ENCODE results near the gene TIE1.

- TF ChIP-seq EZH2 (IDR thresholded peaks at IDR 0.05; ENCODE audit: insufficient read depth, low read length), result no peak
- TF ChIP-seq, protein P1, sequence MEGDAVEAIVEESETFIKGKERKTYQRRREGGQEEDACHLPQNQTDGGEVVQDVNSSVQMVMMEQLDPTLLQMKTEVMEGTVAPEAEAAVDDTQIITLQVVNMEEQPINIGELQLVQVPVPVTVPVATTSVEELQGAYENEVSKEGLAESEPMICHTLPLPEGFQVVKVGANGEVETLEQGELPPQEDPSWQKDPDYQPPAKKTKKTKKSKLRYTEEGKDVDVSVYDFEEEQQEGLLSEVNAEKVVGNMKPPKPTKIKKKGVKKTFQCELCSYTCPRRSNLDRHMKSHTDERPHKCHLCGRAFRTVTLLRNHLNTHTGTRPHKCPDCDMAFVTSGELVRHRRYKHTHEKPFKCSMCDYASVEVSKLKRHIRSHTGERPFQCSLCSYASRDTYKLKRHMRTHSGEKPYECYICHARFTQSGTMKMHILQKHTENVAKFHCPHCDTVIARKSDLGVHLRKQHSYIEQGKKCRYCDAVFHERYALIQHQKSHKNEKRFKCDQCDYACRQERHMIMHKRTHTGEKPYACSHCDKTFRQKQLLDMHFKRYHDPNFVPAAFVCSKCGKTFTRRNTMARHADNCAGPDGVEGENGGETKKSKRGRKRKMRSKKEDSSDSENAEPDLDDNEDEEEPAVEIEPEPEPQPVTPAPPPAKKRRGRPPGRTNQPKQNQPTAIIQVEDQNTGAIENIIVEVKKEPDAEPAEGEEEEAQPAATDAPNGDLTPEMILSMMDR (IDR thresholded peaks at IDR 0.05; ENCODE audit: insufficient read depth, low read depth, low read length), result no peak
Observed at GRCh38 chr1:43327549-43328292, 26.9 kb downstream of the TIE1 start.

Measured in astrocyte (in vitro differentiated cells and primary cell).